ENCODE measurements around the gene DNASE2B. TPM values are rescaled to one million over a fixed set of nuclear protein-coding genes. Genes with fewer than 3 reads are reported as not detected.
A peak's percentile ranks its signal among the peaks of the same experiment; 100 is the strongest.

The DNASE2B gene
- total and polyA plus RNA-seq, 9 donors = 0.57 to 1.6 (median 1.2) TPM; not detected in 6

DNA sequence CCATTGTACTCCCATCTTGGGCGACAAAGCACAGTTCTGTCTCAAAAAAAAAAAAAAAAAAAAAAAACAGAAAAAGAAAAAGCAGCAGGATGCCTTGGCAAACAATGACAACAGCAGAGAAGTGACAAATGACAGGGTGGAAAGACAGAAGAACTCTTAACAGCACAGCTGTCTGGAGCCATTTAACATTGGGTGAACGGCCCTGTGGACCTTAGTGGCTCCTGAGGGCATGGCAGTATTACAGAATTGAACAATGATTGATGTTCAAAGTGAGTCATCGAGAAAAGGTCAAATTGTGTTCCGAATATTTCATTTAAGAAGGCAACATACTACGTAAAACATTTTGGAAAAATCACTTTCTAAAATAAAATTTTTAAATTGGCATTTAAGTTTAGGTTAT, 30.0 kb downstream of the DNASE2B start:
- Histone ChIP-seq H3K27ac (no peak overlapping the region), H3K9me3 (no peaks in the 10 kb centered on the region), H3K36me3 (no peaks in the 10 kb centered on the region), H3K4me3 (no peak overlapping the region), H3K27me3 (no peaks in the 10 kb centered on the region), H3K4me1 (ENCODE audit: insufficient read depth) (no peaks in the 10 kb centered on the region)
- intact Hi-C loops (cut with DNase I) = loop anchor here in 1 of 4 donors (10.0 kb wide), 1 partner anchor 273 kb away; no protein-coding TSS in a partner anchor
- TF ChIP-seq, protein P1, sequence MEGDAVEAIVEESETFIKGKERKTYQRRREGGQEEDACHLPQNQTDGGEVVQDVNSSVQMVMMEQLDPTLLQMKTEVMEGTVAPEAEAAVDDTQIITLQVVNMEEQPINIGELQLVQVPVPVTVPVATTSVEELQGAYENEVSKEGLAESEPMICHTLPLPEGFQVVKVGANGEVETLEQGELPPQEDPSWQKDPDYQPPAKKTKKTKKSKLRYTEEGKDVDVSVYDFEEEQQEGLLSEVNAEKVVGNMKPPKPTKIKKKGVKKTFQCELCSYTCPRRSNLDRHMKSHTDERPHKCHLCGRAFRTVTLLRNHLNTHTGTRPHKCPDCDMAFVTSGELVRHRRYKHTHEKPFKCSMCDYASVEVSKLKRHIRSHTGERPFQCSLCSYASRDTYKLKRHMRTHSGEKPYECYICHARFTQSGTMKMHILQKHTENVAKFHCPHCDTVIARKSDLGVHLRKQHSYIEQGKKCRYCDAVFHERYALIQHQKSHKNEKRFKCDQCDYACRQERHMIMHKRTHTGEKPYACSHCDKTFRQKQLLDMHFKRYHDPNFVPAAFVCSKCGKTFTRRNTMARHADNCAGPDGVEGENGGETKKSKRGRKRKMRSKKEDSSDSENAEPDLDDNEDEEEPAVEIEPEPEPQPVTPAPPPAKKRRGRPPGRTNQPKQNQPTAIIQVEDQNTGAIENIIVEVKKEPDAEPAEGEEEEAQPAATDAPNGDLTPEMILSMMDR (IDR thresholded peaks at IDR 0.05) = no peak
- TF ChIP-seq POLR2A (IDR thresholded peaks at IDR 0.05) = no peak
- no peak for TF ChIP-seq EP300 (IDR thresholded peaks at IDR 0.05)
- no peak for DNase-seq
- 85 to 89% (median 89%) methylated on average over 5 of the region's 5 CpGs for WGBS, 3 donors

DNA sequence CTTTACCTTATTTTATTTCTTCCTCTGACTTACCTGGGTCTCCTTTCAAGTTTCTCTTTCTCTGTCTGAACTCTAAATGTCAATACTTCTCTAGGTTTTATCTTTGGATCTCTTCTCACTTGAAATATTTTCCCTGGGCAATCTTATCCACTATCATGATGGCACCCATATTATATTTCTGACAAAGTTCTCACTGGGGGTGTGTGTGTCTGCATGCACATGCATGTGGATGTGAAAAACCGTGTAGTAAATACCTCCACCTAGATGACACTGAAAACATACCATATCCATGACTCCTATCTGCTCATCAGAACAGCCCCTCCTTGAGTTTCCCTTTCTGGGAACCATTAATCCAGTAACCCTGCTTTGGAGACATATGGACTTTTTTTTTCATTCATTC, 30.9 kb downstream of the DNASE2B start:
- H3K27me3 ChIP-seq = no peaks in the 10 kb centered on the region
- DNase-seq = no peak
- WGBS, 3 donors = 91 to 93% (median 91%) methylated on average over 1 of the region's 1 CpG

DNA sequence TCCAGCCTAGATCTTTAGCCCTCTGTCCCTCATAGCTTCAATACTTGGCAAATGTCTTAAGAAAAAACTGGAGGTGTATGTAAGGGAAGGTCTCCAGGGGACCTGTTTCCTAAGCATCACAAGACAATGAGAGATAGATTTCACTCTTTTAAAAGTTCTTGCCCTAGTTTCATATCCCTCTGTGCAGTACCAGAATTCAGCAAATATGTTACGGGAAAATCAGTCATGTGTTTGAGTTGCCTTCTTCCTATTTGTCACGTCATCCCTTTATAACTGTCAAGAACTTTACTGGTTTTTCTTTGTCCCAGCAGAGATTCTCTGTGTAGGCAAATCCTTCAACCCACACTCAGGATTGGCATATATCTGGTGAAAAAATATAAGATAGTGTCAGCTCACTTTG, 32.3 kb downstream of the DNASE2B start:
- Histone ChIP-seq H3K27ac (no peak overlapping the region), H3K36me3 (no peaks in the 10 kb centered on the region), H3K27me3 (no peaks in the 10 kb centered on the region), H3K4me1 (ENCODE audit: insufficient read depth) (no peaks in the 10 kb centered on the region), H3K4me3 (no peak overlapping the region), H3K9me3 (no peaks in the 10 kb centered on the region)
- WGBS, 3 donors = 94 to 99% (median 97%) methylated on average over 2 of the region's 2 CpGs
- intact Hi-C loops (cut with DNase I) = loop anchor here in 1 of 4 donors (10.0 kb wide), 1 partner anchor 506 kb away; no protein-coding TSS in a partner anchor
- TF ChIP-seq POLR2A (IDR thresholded peaks at IDR 0.05) (no peak), EP300 (IDR thresholded peaks at IDR 0.05) (no peak)
- TF ChIP-seq, protein P1 (IDR thresholded peaks at IDR 0.05) = no peak
- no peak for DNase-seq

More for the DNA sequence above, 30.9 kb downstream of the DNASE2B start:
- intact Hi-C loops (cut with DNase I) = loop anchor here in 1 of 4 donors (10.0 kb wide), 1 partner anchor 274 kb away; no protein-coding TSS in a partner anchor
- no peaks in the 10 kb centered on the region for H3K36me3 ChIP-seq
- H3K27ac ChIP-seq = no peak overlapping the region
- TF ChIP-seq, protein P1 (IDR thresholded peaks at IDR 0.05) = no peak
- TF ChIP-seq EP300 (IDR thresholded peaks at IDR 0.05) = no peak
- TF ChIP-seq POLR2A (IDR thresholded peaks at IDR 0.05) = no peak
- no peaks in the 10 kb centered on the region for H3K4me1 ChIP-seq (ENCODE audit: insufficient read depth)
- H3K4me3 ChIP-seq = no peak overlapping the region
- no peaks in the 10 kb centered on the region for H3K9me3 ChIP-seq

DNA sequence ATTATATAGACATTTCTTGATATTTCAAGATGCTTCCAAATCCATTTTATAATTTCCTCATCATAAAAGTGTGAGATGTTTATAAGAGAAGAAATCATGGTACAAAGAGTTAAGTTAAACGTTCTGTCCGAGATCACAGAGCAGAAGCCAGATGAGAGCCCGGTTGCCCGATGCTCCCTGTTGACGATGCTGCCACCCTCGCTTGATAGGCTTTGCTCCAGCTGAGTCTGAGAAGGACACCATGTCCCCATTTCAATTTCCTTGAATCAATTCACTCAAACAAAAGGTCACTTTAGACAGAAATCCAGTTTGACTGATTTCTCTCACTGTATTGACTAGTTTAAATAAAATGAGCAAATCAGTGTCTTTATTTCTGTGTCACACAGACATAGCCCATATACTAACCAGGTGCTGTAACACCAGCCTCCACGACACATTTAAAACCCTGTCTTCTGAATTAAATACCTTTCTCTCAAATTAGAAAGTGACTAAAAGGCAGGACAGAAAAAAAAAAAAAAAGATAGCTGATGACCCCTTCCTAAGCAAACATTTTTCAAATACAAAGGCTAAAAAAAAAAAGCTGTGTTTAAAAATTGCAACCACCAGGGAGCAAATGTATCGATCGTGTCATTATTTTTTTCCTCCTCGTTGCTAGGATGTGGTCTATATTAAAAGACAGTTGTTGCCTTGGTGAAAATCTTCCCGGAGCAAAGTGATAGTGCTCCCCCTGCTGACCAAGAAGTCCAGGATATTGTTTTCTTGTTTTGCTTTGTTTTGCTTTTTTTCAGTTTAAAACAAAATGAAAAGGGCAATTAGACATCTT, 35.2 kb downstream of the DNASE2B start:
- 5 to 9% (median 7%) methylated on average over 11 of the region's 11 CpGs for WGBS, 3 donors
- peak in 1 of 5 donors; percentile 42 for DNase-seq

More for the DNA sequence above, 35.2 kb downstream of the DNASE2B start:
- Histone ChIP-seq H3K36me3 (no peaks in the 10 kb centered on the region), H3K4me1 (ENCODE audit: insufficient read depth) (no peaks in the 10 kb centered on the region), H3K27me3 (no peaks in the 10 kb centered on the region), H3K4me3 (no peak overlapping the region), H3K9me3 (no peaks in the 10 kb centered on the region), H3K27ac (no peak overlapping the region)
- TF ChIP-seq, protein P1 (IDR thresholded peaks at IDR 0.05) = peak; percentile 24 to 40 (median 37)
- TF ChIP-seq POLR2A (IDR thresholded peaks at IDR 0.05) = no peak
- intact Hi-C loops (cut with DNase I) = loop anchor here in 1 of 4 donors (10.0 kb wide), 1 partner anchor 509 kb away; no protein-coding TSS in a partner anchor

All from ovary (tissue), 9 donors.